NCI-H446 treated with DMSO at 0.1 percent for 48 hours (cell line): Measurements from ENCODE around the gene PLEKHD1.

Experiments
- DNase-seq: peaks from one replicate; lab custom pipeline; 2025; lab: John Stamatoyannopoulos, UW

PLEKHD1 gene

GRCh38 chr14:69518289-69519101, 34.0 kb downstream of the PLEKHD1 start:
- no peak for DNase-seq

DNA sequence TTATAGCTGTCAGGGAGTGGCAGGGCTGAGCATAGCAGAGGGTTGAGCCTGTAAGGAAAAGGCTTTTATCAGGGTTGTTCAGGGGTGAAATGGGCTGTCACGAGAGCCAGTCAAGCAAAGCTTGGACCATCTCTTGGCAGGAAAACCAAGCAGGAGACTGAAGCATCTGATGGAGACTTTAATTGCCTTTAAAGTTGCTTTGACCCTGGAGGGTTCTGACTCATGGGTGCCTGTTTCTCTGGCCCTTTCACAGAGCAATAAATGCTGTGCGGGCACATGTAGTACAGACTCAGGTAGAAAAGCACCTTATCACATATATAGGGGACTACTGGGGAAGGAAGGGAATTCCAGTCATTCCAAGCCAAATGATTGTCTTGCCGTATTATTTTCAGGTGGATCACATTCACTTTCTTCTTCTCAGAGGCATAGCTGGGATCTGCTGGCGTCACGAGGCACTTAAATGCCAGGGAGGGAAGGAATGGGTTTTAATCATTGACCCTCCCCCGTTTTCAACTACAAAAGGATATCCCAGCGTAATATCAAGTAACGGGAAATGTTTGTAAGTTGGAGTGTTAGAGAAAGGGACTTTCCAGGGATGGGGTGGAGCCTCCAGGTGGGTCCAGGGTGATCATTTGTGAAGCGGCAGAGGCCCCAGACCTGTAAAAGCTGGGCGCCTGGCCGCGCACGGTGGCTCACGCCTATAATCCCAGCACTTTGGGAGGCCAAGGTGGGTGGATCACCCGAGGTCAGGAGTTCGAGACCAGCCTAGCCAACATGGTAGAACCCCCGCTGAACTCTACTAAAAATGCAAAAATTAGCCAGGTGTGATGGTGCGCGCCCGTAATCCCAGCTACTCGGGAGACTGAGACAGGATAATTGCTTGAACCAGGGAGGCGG, 34.9 kb downstream of the PLEKHD1 start:
- no peak for DNase-seq

DNA sequence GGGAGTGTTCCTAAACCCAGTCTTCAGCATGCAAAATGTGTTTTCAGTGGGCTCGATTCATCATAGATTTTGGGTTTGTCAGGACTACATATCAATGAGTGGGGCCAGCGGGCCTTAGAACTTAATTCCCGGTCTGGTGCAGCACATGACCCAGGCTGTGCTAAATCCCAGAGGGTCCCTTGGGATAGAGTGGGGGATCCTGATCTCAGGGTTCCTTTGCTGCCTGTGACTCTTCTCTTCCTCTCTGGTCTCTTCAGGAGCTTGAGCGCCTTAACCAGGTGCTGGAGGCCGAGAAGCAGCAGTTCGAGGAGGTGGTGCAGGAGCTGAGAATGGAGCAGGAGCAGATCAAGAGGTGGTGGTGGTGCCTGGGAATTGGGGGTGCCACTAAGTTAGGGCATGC, 37.5 kb downstream of the PLEKHD1 start:
- DNase-seq, result no peak

DNA sequence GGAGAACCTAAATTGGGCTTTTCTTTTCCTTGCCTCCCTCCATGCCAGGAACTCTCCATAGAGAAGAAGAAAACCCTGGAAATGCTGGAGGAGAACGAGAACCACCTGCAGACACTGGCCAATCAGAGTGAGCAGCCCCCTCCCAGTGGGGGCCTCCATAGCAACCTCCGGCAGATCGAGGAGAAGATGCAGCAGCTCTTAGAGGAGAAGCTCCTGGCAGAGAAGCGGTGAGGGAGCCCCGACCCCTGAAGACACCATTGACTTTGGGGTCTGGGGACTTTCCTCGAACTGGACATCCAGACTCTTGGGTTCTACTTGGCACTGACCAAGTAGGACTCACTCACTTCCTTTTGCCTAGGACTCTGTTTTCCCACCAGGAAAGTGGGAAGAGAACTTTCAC, 41.4 kb downstream of the PLEKHD1 start:
- DNase-seq, result no peak

DNA sequence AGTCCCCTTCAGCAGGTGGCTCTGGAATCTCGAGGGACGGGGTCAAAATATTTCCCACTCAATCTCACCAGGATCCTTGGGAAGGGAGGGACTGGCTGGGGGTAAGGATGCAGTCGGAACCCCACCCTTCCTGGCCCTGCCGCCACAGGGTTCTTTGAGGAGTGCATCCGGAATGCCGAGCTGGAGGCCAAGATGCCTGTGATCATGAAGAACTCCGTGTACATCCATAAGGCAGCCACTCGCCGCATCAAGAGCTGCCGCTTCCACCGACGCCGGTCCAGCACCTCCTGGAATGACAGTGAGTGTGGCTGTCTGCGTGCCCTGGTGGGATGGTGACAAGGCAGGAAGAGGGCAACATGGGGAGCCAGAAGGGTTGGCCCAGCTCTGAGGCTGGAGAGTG, 43.1 kb downstream of the PLEKHD1 start:
- no peak for DNase-seq

GRCh38 chr14:69528143-69528542, 43.6 kb downstream of the PLEKHD1 start:
- no peak for DNase-seq

DNA sequence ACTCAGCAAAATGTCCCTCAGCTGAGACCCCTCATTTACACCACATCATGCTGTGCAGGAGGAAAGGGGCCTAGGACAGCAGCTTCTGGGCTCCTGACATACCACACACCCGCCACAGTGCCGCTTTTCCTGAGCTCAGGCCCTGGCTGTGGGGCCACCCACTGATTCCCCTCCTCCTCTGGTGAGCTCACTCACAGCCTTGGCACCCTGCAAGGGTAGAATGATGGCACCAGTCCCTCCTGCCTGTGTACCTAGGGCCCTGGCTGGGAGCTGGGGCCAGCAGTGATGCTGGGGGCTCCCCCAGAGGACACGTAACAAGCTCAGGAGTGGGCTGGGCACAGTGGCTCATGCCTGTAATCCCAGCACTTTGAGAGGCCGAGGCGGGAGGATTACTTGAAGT, 44.4 kb downstream of the PLEKHD1 start:
- no peak for DNase-seq

GRCh38 chr14:69529563-69529962, 45.0 kb downstream of the PLEKHD1 start:
- no peak for DNase-seq

DNA sequence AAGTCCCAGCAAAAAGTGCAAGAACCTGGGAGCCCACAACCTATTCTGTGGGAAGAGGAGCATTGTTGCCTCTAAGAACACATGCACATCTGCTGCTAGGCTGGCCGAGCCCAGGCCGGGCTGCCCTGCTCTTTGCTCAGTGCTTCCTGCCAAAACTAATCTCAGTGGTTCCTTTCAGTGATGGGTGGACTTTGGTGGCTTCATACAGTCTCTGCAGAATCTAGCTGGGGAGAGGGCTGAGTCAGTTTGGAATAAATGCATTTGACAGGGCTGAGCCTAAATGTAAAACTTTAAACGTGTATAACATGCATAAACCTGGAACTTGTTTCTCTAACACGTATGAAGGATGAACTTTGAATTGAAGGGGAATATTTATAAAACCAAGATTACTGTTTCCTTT, 45.6 kb downstream of the PLEKHD1 start:
- DNase-seq, result no peak

GRCh38 chr14:69531135-69531534, 46.6 kb downstream of the PLEKHD1 start:
- no peak for DNase-seq

- DNase-seq, result no peak
Observed at GRCh38 chr14:69532561-69533340, 48.2 kb downstream of the PLEKHD1 start.

DNA sequence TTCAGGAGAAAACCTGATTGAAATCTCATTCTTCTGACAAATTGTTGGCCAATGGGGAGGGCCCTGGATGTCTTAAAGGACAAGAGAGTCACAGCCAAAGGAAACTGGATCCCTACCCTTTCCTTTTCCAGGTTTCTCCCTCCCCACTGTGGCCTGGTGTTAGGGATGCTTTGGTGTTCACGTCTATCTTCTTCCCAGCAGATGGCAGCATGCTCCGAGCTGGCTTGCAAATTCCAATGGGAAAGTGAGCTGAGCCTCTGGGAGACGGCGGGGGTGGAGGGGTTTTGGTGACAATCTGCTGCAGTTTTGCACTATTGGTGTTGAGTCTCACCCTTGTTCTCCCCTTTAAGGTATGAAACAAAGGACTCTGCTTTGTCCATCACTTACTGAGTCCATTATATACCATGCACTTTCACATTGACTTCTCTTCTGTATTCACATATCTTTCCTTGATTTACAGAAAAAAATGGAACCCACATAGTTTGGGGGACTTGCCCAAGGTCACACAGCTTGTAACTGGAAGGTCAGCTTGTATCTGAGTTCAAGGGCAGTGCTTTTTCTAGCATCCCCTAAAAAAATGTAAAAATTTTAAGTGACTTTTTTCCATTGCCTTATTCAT, 50.8 kb downstream of the PLEKHD1 start:
- DNase-seq, result peak; percentile 19

DNA sequence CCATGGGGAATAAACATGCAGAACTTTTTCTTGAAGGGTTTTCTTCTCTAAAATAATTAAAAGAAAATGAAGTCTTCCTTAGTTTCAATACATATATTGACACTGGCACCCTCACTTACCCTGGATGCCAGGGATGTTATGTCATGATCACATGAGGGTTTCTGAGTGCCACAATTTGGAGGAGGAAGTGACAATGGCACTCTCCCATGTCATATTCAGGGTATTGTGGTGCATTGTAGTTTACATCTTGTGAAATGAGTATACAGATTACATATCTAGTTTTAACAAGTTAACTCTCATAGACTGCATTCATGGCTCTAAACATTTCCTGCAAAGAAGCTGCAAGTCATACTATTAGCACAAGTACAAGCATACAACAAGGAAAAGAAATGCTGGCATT, 52.4 kb downstream of the PLEKHD1 start:
- no peak for DNase-seq

DNA sequence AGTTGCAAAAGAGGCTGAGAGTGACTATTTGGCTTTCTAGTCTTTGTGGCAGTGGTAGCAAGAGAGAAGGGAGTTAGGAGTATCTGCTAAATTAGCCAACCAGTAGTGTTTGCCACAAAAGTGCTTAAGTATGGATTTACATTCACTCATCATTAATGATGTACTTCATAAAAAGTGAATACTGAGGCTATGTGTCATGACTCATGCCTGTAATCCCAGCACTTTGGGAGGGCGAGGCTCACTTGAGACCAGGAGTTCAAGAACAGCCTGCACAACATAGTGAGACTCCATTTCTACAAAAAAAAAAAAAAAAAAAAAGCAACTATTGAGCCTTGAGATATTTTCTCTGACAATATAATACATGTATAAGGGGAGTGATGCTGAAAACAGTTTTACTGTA, 53.4 kb downstream of the PLEKHD1 start:
- no peak for DNase-seq

GRCh38 chr14:69538766-69539165, 54.2 kb downstream of the PLEKHD1 start:
- no peak for DNase-seq

GRCh38 chr14:69539631-69540410, 55.3 kb downstream of the PLEKHD1 start:
- DNase-seq, result no peak

DNA sequence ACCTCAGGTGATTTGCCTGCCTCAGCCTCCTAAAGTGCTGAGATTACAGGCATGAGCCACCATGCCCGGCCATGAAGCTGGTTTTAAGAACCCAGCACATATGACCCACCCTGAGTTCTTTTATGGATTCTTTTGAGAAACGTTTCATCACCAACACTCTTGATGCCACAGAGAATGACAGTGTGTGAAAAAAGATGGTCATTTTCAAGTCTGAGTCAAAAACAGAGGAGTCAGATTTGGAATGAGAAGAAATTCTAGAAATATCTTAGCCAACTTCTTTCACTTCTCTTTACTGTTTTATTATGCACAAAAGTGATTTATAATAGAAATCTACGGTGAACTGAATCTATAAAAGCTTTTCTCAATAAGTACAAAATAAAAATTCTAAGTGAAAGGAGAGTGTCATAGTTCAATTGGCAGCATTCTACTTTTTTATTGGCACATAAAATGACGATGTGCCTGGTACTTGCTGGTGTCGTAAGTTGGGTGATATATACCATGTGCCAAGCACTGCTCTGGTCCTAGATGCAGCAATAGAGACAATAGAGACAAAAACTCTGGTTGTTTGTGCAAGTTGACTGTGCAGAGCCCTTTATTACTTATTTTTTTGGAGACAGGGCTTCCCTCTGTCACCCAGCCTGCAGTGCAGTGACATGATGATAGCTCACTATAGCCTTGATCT, 56.3 kb downstream of the PLEKHD1 start:
- DNase-seq, result no peak

- no peak for DNase-seq
Observed at GRCh38 chr14:69542311-69542710, 57.8 kb downstream of the PLEKHD1 start.

GRCh38 chr14:69543341-69544115, 59.0 kb downstream of the PLEKHD1 start:
- DNase-seq, result peak; percentile 10
